ENCODE measurements around the gene ZNF407.
A peak's percentile ranks its signal among the peaks of the same experiment; 100 is the strongest.

ZNF407 gene

GRCh38 chr18:74796211-74796610, 198.5 kb downstream of the ZNF407 start:
- H3K4me3 ChIP-seq (ENCODE audit: low read depth, low read length): no peak overlapping the region

GRCh38 chr18:74796841-74797576, 199.3 kb downstream of the ZNF407 start:
- Histone ChIP-seq H3K36me3 (no peaks in the 10 kb centered on the region), H3K4me1 (peaks cover 4% of the 10 kb centered on the region; the same call in 1 of the 2 replicates), H3K27me3 (no peaks in the 10 kb centered on the region), H3K9me3 (no peaks in the 10 kb centered on the region), H3K4me3 (ENCODE audit: low read depth, low read length) (peak overlapping the region; percentile 16; the same call in 1 of the 2 replicates)
- DNase-seq: peak; percentile 14
- no peak for TF ChIP-seq CTCF (IDR thresholded peaks at IDR 0.05; ENCODE audit: low read depth, low read length)

More at GRCh38 chr18:74796211-74796610, 198.5 kb downstream of the ZNF407 start:
- DNase-seq: no peak
- TF ChIP-seq CTCF (IDR thresholded peaks at IDR 0.05; ENCODE audit: low read depth, low read length): no peak
- Histone ChIP-seq H3K27me3 (no peaks in the 10 kb centered on the region), H3K36me3 (no peaks in the 10 kb centered on the region), H3K4me1 (peaks cover 4% of the 10 kb centered on the region; the same call in 1 of the 2 replicates), H3K9me3 (no peaks in the 10 kb centered on the region)

- no peak for DNase-seq
- Histone ChIP-seq H3K9me3 (no peaks in the 10 kb centered on the region), H3K4me3 (ENCODE audit: low read depth, low read length) (peak overlapping the region; percentile 16; the same call in 1 of the 2 replicates), H3K36me3 (no peaks in the 10 kb centered on the region), H3K4me1 (peaks cover 4% of the 10 kb centered on the region; the same call in 1 of the 2 replicates), H3K27me3 (no peaks in the 10 kb centered on the region)
- TF ChIP-seq CTCF (IDR thresholded peaks at IDR 0.05; ENCODE audit: low read depth, low read length): no peak
Observed at GRCh38 chr18:74797577-74798151, 200.0 kb downstream of the ZNF407 start.

- Histone ChIP-seq H3K9me3 (no peaks in the 10 kb centered on the region), H3K4me3 (ENCODE audit: low read depth, low read length) (no peak overlapping the region), H3K4me1 (peaks cover 7% of the 10 kb centered on the region), H3K36me3 (no peaks in the 10 kb centered on the region), H3K27me3 (no peaks in the 10 kb centered on the region)
- DNase-seq: no peak
- TF ChIP-seq CTCF (IDR thresholded peaks at IDR 0.05; ENCODE audit: low read depth, low read length): no peak
Observed at GRCh38 chr18:74799542-74799941, 201.9 kb downstream of the ZNF407 start.

- Histone ChIP-seq H3K4me3 (ENCODE audit: low read depth, low read length) (no peak overlapping the region), H3K4me1 (peaks cover 13% of the 10 kb centered on the region), H3K27me3 (no peaks in the 10 kb centered on the region), H3K36me3 (no peaks in the 10 kb centered on the region), H3K9me3 (no peaks in the 10 kb centered on the region)
- DNase-seq: no peak
- no peak for TF ChIP-seq CTCF (IDR thresholded peaks at IDR 0.05; ENCODE audit: low read depth, low read length)
Observed at GRCh38 chr18:74800098-74800497, 202.4 kb downstream of the ZNF407 start.

- no peak for TF ChIP-seq CTCF (IDR thresholded peaks at IDR 0.05; ENCODE audit: low read depth, low read length)
- H3K4me1 ChIP-seq: peaks cover 9% of the 10 kb centered on the region; the same call in 1 of the 2 replicates
Observed at GRCh38 chr18:74803117-74803516, 205.4 kb downstream of the ZNF407 start.

More at GRCh38 chr18:74803117-74803516, 205.4 kb downstream of the ZNF407 start:
- H3K4me3 ChIP-seq (ENCODE audit: low read depth, low read length): no peak overlapping the region; the same call in 1 of the 2 replicates
- H3K36me3 ChIP-seq: no peaks in the 10 kb centered on the region
- H3K27me3 ChIP-seq: no peaks in the 10 kb centered on the region
- DNase-seq: no peak
- H3K9me3 ChIP-seq: no peaks in the 10 kb centered on the region

All from BE2C (cell line).